ENCODE measurements around the gene OR6S1.

Gene OR6S1

DNA sequence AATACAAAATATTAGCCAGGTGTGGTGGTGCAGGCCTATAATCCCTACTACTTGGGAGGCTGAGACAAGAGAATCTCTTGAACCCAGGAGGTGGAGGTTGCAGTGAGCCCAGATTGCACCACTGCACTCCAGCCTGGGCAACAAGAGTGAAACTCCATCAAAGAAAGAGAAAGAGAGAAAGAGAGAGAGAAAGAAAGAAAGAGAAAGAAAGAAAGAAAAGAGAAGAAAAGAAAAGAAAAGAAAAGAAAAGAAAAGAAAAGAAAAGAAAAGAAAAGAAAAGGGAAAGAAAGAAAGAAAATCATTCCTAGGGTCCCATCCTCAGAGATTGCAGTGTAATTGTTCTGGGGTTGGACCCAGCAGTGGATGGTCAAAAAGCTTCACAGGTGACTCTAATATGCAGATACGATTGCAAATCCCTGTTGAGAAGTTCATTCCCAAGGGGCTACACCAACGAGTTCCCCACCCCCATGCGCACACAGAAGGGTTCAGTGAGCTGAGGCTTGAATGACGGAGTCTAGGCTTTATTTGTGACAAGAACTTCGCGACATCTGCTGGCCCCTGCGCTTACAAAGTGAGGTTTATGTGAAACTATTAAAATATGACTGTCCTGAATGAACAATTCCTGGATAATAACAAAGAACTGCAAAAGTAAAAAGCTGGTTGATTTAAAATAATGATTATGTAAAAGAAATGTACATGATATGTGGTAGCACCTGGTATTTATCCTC lies 32.9 kb downstream of the OR6S1 start:
- Histone ChIP-seq H3K4me1 (ENCODE audit: control insufficient read depth, insufficient read depth, low read length) (peaks cover 4% of the 10 kb centered on the region; the same call in 1 of the 2 replicates), H3K27ac (ENCODE audit: extremely low read depth, low read depth, low read length) (no peak overlapping the region), H3K36me3 (ENCODE audit: control insufficient read depth in 2 of 2, insufficient read depth in 1 of 2, low read length in 2 of 2) (no peaks in the 10 kb centered on the region), H3K4me3 (ENCODE audit: low read depth, low read length) (no peak overlapping the region), H3K9me3 (ENCODE audit: control insufficient read depth, insufficient read depth, low read depth, low read length) (no peaks in the 10 kb centered on the region)
- TF ChIP-seq PRDM1 (tag by site-specific recombination; IDR thresholded peaks at IDR 0.05): peak; percentile 89
- TF ChIP-seq ZNF24 (tag by site-specific recombination; IDR thresholded peaks at IDR 0.05): no peak
- TF ChIP-seq ZNF366 (tag by site-specific recombination; conservative IDR thresholded peaks at IDR 0.05): peak; percentile 60; the same call in 1 of the 2 replicates
- POLR2A ChIA-PET: interaction anchor here (0.5 to 1.3 kb wide), 3 partner anchors 49 to 266 kb away, joined by 3 to 4 read pairs (median 3); no protein-coding TSS in a partner anchor
- CTCF ChIA-PET: interaction anchor here (0.6 to 3.0 kb wide), 18 partner anchors 8 to 283 kb away, joined by 3 to 28 read pairs (median 4); partner anchors contain the start of gene PARP2

DNA sequence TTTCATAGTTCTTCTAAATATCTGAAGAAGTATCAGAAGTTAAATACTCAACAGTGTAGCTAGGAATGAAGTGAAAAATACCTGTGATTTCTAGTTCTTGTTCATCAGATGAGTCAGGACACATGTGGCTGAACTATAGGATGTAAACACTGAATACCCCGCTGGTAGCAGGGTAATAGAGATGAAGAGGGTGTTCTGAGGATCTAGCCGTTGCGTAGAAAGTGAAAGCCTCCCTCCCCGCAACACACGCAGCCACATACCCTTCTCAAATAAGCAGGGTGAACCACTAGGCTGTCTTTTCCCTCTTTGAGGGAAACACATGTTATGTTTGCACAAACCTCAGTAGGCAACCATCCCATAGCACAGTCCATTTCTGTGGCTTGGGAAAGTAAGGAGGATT lies 33.9 kb downstream of the OR6S1 start:
- CTCF ChIA-PET: interaction anchor here (0.5 to 2.8 kb wide), 14 partner anchors 51 to 651 kb away, joined by 3 to 18 read pairs (median 4); no protein-coding TSS in a partner anchor
- Histone ChIP-seq H3K9me3 (ENCODE audit: control insufficient read depth, insufficient read depth, low read depth, low read length) (no peaks in the 10 kb centered on the region), H3K36me3 (ENCODE audit: control insufficient read depth in 2 of 2, insufficient read depth in 1 of 2, low read length in 2 of 2) (no peaks in the 10 kb centered on the region), H3K4me1 (ENCODE audit: control insufficient read depth, insufficient read depth, low read length) (peaks cover 4% of the 10 kb centered on the region; the same call in 1 of the 2 replicates), H3K4me3 (ENCODE audit: low read depth, low read length) (no peak overlapping the region), H3K27ac (ENCODE audit: extremely low read depth, low read depth, low read length) (no peak overlapping the region)
- POLR2A ChIA-PET: interaction anchor here (1.3 kb wide), 1 partner anchor 192 kb away, joined by 3 read pairs; no protein-coding TSS in a partner anchor
- TF ChIP-seq KLF7 (tag by site-specific recombination; IDR thresholded peaks at IDR 0.05; ENCODE audit: borderline replicate concordance) (no peak), SALL2 (tag by site-specific recombination; IDR thresholded peaks at IDR 0.05; ENCODE audit: borderline replicate concordance) (no peak), ZNF549 (tag by site-specific recombination; IDR thresholded peaks at IDR 0.05) (no peak), BCL11B (tag by site-specific recombination; IDR thresholded peaks at IDR 0.05; ENCODE audit: low read depth) (no peak), ZNF302 (tag by site-specific recombination; IDR thresholded peaks at IDR 0.05; ENCODE audit: low read depth) (no peak), ZFP3 (tag by site-specific recombination; IDR thresholded peaks at IDR 0.05; ENCODE audit: low read depth) (no peak), ZNF114 (tag by site-specific recombination; IDR thresholded peaks at IDR 0.05) (no peak), ZNF561 (tag by site-specific recombination; IDR thresholded peaks at IDR 0.05; ENCODE audit: borderline replicate concordance) (no peak)
- TF ChIP-seq, protein P1, sequence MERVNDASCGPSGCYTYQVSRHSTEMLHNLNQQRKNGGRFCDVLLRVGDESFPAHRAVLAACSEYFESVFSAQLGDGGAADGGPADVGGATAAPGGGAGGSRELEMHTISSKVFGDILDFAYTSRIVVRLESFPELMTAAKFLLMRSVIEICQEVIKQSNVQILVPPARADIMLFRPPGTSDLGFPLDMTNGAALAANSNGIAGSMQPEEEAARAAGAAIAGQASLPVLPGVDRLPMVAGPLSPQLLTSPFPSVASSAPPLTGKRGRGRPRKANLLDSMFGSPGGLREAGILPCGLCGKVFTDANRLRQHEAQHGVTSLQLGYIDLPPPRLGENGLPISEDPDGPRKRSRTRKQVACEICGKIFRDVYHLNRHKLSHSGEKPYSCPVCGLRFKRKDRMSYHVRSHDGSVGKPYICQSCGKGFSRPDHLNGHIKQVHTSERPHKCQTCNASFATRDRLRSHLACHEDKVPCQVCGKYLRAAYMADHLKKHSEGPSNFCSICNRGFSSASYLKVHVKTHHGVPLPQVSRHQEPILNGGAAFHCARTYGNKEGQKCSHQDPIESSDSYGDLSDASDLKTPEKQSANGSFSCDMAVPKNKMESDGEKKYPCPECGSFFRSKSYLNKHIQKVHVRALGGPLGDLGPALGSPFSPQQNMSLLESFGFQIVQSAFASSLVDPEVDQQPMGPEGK (tag by site-specific recombination; IDR thresholded peaks at IDR 0.05): no peak

DNA sequence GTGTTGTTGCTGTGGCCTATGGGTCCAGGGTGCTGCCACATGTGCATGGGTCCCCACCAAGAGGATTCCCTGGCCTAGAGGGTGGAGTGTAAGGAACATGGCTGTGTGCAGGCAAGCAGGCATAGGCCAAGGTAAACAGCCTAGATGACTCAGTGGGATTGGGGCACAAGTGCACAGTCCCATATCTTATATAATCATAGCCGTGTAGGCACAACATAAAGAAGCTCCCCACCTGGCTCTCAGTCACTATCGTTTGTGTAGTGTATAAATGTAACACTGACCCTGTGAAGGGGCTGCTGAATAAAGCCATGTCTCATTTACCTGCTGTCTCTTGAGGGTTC lies 34.6 kb downstream of the OR6S1 start:
- ChIA-PET CTCF (interaction anchor here (0.5 to 2.8 kb wide), 13 partner anchors 50 to 650 kb away, joined by 3 to 18 read pairs (median 4); partner anchors contain the start of genes APEX1 and OSGEP), POLR2A (interaction anchor here (1.3 kb wide), 1 partner anchor 191 kb away, joined by 3 read pairs; no protein-coding TSS in a partner anchor)
- Histone ChIP-seq H3K27ac (ENCODE audit: extremely low read depth, low read depth, low read length) (no peak overlapping the region), H3K4me3 (ENCODE audit: low read depth, low read length) (no peak overlapping the region), H3K4me1 (ENCODE audit: control insufficient read depth, insufficient read depth, low read length) (peaks cover 4% of the 10 kb centered on the region; the same call in 1 of the 2 replicates), H3K36me3 (ENCODE audit: control insufficient read depth in 2 of 2, insufficient read depth in 1 of 2, low read length in 2 of 2) (no peaks in the 10 kb centered on the region), H3K9me3 (ENCODE audit: control insufficient read depth, insufficient read depth, low read depth, low read length) (no peaks in the 10 kb centered on the region)
- TF ChIP-seq, protein P2, sequence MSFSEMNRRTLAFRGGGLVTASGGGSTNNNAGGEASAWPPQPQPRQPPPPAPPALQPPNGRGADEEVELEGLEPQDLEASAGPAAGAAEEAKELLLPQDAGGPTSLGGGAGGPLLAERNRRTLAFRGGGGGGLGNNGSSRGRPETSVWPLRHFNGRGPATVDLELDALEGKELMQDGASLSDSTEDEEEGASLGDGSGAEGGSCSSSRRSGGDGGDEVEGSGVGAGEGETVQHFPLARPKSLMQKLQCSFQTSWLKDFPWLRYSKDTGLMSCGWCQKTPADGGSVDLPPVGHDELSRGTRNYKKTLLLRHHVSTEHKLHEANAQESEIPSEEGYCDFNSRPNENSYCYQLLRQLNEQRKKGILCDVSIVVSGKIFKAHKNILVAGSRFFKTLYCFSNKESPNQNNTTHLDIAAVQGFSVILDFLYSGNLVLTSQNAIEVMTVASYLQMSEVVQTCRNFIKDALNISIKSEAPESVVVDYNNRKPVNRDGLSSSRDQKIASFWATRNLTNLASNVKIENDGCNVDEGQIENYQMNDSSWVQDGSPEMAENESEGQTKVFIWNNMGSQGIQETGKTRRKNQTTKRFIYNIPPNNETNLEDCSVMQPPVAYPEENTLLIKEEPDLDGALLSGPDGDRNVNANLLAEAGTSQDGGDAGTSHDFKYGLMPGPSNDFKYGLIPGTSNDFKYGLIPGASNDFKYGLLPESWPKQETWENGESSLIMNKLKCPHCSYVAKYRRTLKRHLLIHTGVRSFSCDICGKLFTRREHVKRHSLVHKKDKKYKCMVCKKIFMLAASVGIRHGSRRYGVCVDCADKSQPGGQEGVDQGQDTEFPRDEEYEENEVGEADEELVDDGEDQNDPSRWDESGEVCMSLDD (tag by site-specific recombination; IDR thresholded peaks at IDR 0.05): no peak
- TF ChIP-seq ZNF473 (tag by site-specific recombination; IDR thresholded peaks at IDR 0.05): no peak
- TF ChIP-seq ZNF660 (tag by site-specific recombination; IDR thresholded peaks at IDR 0.05): no peak
- TF ChIP-seq ZNF121 (tag by site-specific recombination; IDR thresholded peaks at IDR 0.05): no peak
- TF ChIP-seq SCRT1 (tag by site-specific recombination; IDR thresholded peaks at IDR 0.05; ENCODE audit: borderline replicate concordance): no peak
- TF ChIP-seq ZNF747 (tag by site-specific recombination; IDR thresholded peaks at IDR 0.05): no peak
- TF ChIP-seq ZNF10 (tag by site-specific recombination; IDR thresholded peaks at IDR 0.05): no peak
- TF ChIP-seq ZNF596 (tag by site-specific recombination; IDR thresholded peaks at IDR 0.05): no peak

Data from HEK293 (cell line).